ENCODE results near the gene TCEAL5.
"Not testable (repeated sequence)": the region's sequence is repeated elsewhere in the genome, so short reads cannot be mapped to it uniquely, and the experiment has no call there.

TCEAL5 gene

GRCh38 chrX:103276581-103277002, at the start of gene TCEAL5:
Gene TCEAL5 (minus strand): TSS chrX:103276750. CDS start chrX:103274563, 2,187 bp downstream.
- DNase-seq = no peak

GRCh38 chrX:103311399-103311780, 34.8 kb upstream of the TCEAL5 start:
- DNase-seq = no peak

GRCh38 chrX:103310555-103311398, 34.2 kb upstream of the TCEAL5 start, which contains the start of gene BEX2:
Gene BEX2 (minus strand): TSS chrX:103310990. CDS start chrX:103309976, 1,014 bp downstream.
- peak in 1 of 2 experiments; percentile 14 for DNase-seq

- DNase-seq = no peak
Measured at GRCh38 chrX:103309860-103310554, 33.5 kb upstream of the TCEAL5 start.

- not testable (repeated sequence) for DNase-seq
Measured at GRCh38 chrX:103305666-103306065, 29.1 kb upstream of the TCEAL5 start.

GRCh38 chrX:103304705-103305104, 28.2 kb upstream of the TCEAL5 start:
- no peak for DNase-seq

GRCh38 chrX:103293118-103293517, 16.6 kb upstream of the TCEAL5 start:
- DNase-seq = no peak

GRCh38 chrX:103279624-103280023, 3.1 kb upstream of the TCEAL5 start:
- DNase-seq = no peak

GRCh38 chrX:103275947-103276567, 493 bp downstream of the TCEAL5 start:
- no peak for DNase-seq

- DNase-seq = no peak
Measured at GRCh38 chrX:103274284-103274683, 2.3 kb downstream of the TCEAL5 start.

- DNase-seq = no peak
Measured at GRCh38 chrX:103258275-103258674, 18.3 kb downstream of the TCEAL5 start.

GRCh38 chrX:103256651-103257050, 19.9 kb downstream of the TCEAL5 start:
- no peak for DNase-seq

- DNase-seq = peak; percentile 23 to 39
Measured at GRCh38 chrX:103254921-103255493, 21.5 kb downstream of the TCEAL5 start, which contains the start of gene TCEAL8. Gene TCEAL8 (minus strand): TSS chrX:103255155. CDS start chrX:103253979, 1,176 bp downstream.

- DNase-seq = peak in 1 of 2 experiments; percentile 34
Measured at GRCh38 chrX:103254171-103254824, 22.3 kb downstream of the TCEAL5 start.

GRCh38 chrX:103253608-103254007, 22.9 kb downstream of the TCEAL5 start:
- DNase-seq = no peak

- no peak for DNase-seq
Measured at GRCh38 chrX:103250977-103251376, 25.6 kb downstream of the TCEAL5 start.

GRCh38 chrX:103249805-103250204, 26.7 kb downstream of the TCEAL5 start:
- DNase-seq = no peak

- peak in 1 of 2 experiments; percentile 11 for DNase-seq
Measured at GRCh38 chrX:103248553-103248952, 28.0 kb downstream of the TCEAL5 start.

- no peak for DNase-seq
Measured at GRCh38 chrX:103240155-103240554, 36.4 kb downstream of the TCEAL5 start.

- DNase-seq = no peak
Measured at GRCh38 chrX:103236296-103236695, 40.3 kb downstream of the TCEAL5 start.

- not testable (repeated sequence) for DNase-seq
Measured at GRCh38 chrX:103235608-103236007, 40.9 kb downstream of the TCEAL5 start.

GRCh38 chrX:103234869-103235268, 41.7 kb downstream of the TCEAL5 start:
- no peak for DNase-seq
